Mammary epithelial cell (primary cell): ENCODE results near the gene PDE1C.

Experiments used
- EZH2 ChIP-seq: IDR thresholded peaks from 2 replicates; pipeline ENCODE4 v1.6.1; 2012; ENCODE audit warnings: low read length, inconsistent platforms, borderline replicate concordance
- TF ChIP-seq, protein P1 (sequence below), 2 donors: IDR thresholded peaks in 1 of 2; conservative IDR thresholded peaks in 1 of 2; 2 replicates each; pipeline ENCODE4 v1.5.1; 2011 to 2012; ENCODE audit warnings: inconsistent platforms in 2 of 2, low read length in 2 of 2, mild to moderate bottlenecking in 2 of 2, control low read depth in 1 of 2, low read depth in 1 of 2; ENCODE audit not compliant: insufficient read depth in 1 of 2; ENCODE audit errors: extremely low read depth in 1 of 2

DNA sequence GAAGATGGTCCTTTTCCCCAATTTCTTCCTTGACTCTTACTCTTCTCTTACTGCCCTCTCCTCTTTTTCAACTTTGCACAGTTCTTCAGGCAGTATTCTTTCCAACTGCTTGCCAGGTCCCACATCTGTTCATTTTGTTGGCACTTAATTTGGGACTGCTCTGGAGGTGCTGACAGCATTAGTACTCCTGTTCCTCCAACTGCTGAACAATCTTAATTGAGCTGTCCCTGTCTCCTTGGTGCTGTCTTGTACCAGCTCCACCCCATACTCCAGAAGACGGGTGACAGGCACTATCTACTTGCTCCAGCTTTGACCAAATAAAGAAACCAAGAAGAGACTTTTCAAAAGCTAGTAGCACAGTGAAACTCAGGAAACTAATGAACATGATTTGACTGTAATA, 160.0 kb downstream of the PDE1C start:
- no peak for TF ChIP-seq EZH2
- TF ChIP-seq, protein P1, sequence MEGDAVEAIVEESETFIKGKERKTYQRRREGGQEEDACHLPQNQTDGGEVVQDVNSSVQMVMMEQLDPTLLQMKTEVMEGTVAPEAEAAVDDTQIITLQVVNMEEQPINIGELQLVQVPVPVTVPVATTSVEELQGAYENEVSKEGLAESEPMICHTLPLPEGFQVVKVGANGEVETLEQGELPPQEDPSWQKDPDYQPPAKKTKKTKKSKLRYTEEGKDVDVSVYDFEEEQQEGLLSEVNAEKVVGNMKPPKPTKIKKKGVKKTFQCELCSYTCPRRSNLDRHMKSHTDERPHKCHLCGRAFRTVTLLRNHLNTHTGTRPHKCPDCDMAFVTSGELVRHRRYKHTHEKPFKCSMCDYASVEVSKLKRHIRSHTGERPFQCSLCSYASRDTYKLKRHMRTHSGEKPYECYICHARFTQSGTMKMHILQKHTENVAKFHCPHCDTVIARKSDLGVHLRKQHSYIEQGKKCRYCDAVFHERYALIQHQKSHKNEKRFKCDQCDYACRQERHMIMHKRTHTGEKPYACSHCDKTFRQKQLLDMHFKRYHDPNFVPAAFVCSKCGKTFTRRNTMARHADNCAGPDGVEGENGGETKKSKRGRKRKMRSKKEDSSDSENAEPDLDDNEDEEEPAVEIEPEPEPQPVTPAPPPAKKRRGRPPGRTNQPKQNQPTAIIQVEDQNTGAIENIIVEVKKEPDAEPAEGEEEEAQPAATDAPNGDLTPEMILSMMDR (conservative IDR thresholded peaks at IDR 0.05 in 1 of 2, IDR thresholded peaks at IDR 0.05 in 1 of 2; ENCODE audit: extremely low read depth in 1 of 2, insufficient read depth in 1 of 2, low read depth in 1 of 2, low read length in 2 of 2), result no peak
